ENCODE data around the gene SEZ6. TPM values are rescaled to one million over a fixed set of nuclear protein-coding genes. Genes with fewer than 3 reads are reported as not detected.

The SEZ6 gene
- total RNA-seq, 2 experiments from 2014 or later, result 0.31 TPM; not detected in 1

- Histone ChIP-seq H3K4me1 (ENCODE audit: insufficient read depth, low read length) (peaks cover 28% of the 10 kb centered on the region), H3K27ac (ENCODE audit: low read depth in 1 of 2, low read length in 2 of 2) (peak overlapping the region; percentile 49 to 68), H3K36me3 (ENCODE audit: insufficient read depth, low read length) (no peaks in the 10 kb centered on the region), H3K4me3 (ENCODE audit: low read length) (no peak overlapping the region), H3K27me3 (ENCODE audit: control insufficient read depth in 1 of 2, insufficient read depth in 2 of 2, low read length in 2 of 2) (no peaks in the 10 kb centered on the region), H3K9me3 (ENCODE audit: control insufficient read depth in 1 of 2, insufficient read depth in 1 of 2, low read length in 2 of 2) (no peaks in the 10 kb centered on the region)
- Mint-ChIP-seq H3K27ac (no peak overlapping the region), H3K4me1 (ENCODE audit: low read depth) (peaks cover 2% of the 10 kb centered on the region), H3K36me3 (ENCODE audit: low read depth) (peaks cover 20% of the 10 kb centered on the region), H3K4me3 (peak overlapping the region; percentile 57), H3K9me3 (no peaks in the 10 kb centered on the region), H3K27me3 (no peaks in the 10 kb centered on the region)
- ChIA-PET CTCF (interaction anchor here (0.6 to 5.7 kb wide), 24 partner anchors 10 to 291 kb away, joined by 3 to 56 read pairs (median 4); partner anchors contain the start of genes DHRS13, FAM222B, FLOT2 and NEK8), POLR2A (interaction anchor here (1.0 to 10.3 kb wide), 8 partner anchors 10 to 303 kb away, joined by 5 to 150 read pairs (median 34); partner anchors contain the start of genes FLOT2, NEK8, RPL23A and TLCD1)
- no peak for ATAC-seq (ENCODE audit: poor library complexity)
- peak; percentile 12 to 74 (median 40) for DNase-seq
- peak; percentile 80 for TF ChIP-seq CTCF (IDR thresholded peaks at IDR 0.05)
- intact Hi-C loops (cut with DNase I, micrococcal nuclease), result loop anchor here (1.0 to 10.0 kb wide), 11 partner anchors 36 to 631 kb away; partner anchors contain the start of genes TLCD1 (in 2 of the 2), ALDOC (in 1 of the 2), BLTP2 (in 1 of the 2) and ERAL1 (in 1 of the 2)
Measured at GRCh38 chr17:28953444-28954118, 52.3 kb downstream of the SEZ6 start.

- Mint-ChIP-seq H3K9me3 (no peaks in the 10 kb centered on the region), H3K36me3 (ENCODE audit: low read depth) (peaks cover 28% of the 10 kb centered on the region), H3K4me3 (no peak overlapping the region), H3K27ac (no peak overlapping the region), H3K4me1 (ENCODE audit: low read depth) (peaks cover 15% of the 10 kb centered on the region), H3K27me3 (no peaks in the 10 kb centered on the region)
- DNase-seq, result peak; percentile 89 to 100 (median 94)
- intact Hi-C loops (cut with DNase I, micrococcal nuclease), result loop anchor here (1.0 to 10.0 kb wide), 13 partner anchors 35 to 633 kb away; partner anchors contain the start of genes TLCD1 (in 2 of the 2), ALDOC (in 1 of the 2), BLTP2 (in 1 of the 2) and DHRS13 (in 1 of the 2)
- H3K27ac ChIP-seq (ENCODE audit: low read depth in 1 of 2, low read length in 2 of 2), result peak overlapping the region; percentile 94 to 97
- no peaks in the 10 kb centered on the region for H3K36me3 ChIP-seq (ENCODE audit: insufficient read depth, low read length)
- POLR2A ChIA-PET, result interaction anchor here (0.6 to 10.3 kb wide), 44 partner anchors 9 to 1838 kb away, joined by 3 to 150 read pairs (median 6); partner anchors contain the start of genes ABHD15, ALDOC, BLTP2 and DHRS13
- CTCF ChIA-PET, result interaction anchor here (1.0 to 5.7 kb wide), 15 partner anchors 8 to 305 kb away, joined by 3 to 56 read pairs (median 5); partner anchors contain the start of genes DHRS13, FAM222B, FLOT2 and NEK8
- TF ChIP-seq CTCF (IDR thresholded peaks at IDR 0.05), result no peak
- no peaks in the 10 kb centered on the region for H3K9me3 ChIP-seq (ENCODE audit: control insufficient read depth in 1 of 2, insufficient read depth in 1 of 2, low read length in 2 of 2)
- peak; percentile 71 for ATAC-seq (ENCODE audit: poor library complexity)
- H3K4me1 ChIP-seq (ENCODE audit: insufficient read depth, low read length), result peaks cover 34% of the 10 kb centered on the region
- peak overlapping the region; percentile 64 for H3K4me3 ChIP-seq (ENCODE audit: low read length)
- no peaks in the 10 kb centered on the region for H3K27me3 ChIP-seq (ENCODE audit: control insufficient read depth in 1 of 2, insufficient read depth in 2 of 2, low read length in 2 of 2)
Measured at GRCh38 chr17:28951991-28952975, 53.5 kb downstream of the SEZ6 start.

Data from CD4-positive, alpha-beta T cell (primary cell).